Right cardiac atrium (tissue), 5 donors: ENCODE results near the gene INSL3. TPM values are rescaled to one million over a fixed set of nuclear protein-coding genes. Genes with fewer than 3 reads are reported as not detected.
A peak's percentile ranks its signal among the peaks of the same experiment; 100 is the strongest.

ENCODE experiments used
- ATAC-seq, 2 donors: fragments of 200-7000 bp; cut with Tn5 transposase; one replicate each; pipeline versions ENCODE4 v1.8.0 to v1.9.1; 2020; ENCODE audit warnings: moderate library complexity in 2 of 2, mild to moderate bottlenecking in 1 of 2
- DNase-seq, 3 donors: peaks; one replicate each; pipeline ENCODE4 v3.0.0-alpha.2; 2020
- H3K27ac ChIP-seq: one replicate; pipeline ENCODE4 v1.5.1; 2013; ENCODE audit warnings: mild to moderate bottlenecking, low read length, control low read depth, moderate library complexity
- H3K27me3 ChIP-seq: one replicate; pipeline ENCODE4 v1.6.1; 2013; ENCODE audit not compliant: control insufficient read depth, insufficient read depth
- H3K4me1 ChIP-seq: one replicate; pipeline ENCODE4 v1.6.1; 2013; ENCODE audit warnings: low read length; ENCODE audit not compliant: control insufficient read depth, insufficient read depth
- H3K4me3 ChIP-seq: one replicate; pipeline ENCODE4 v1.5.1; 2013; ENCODE audit warnings: low read length, control low read depth
- H3K9me3 ChIP-seq: one replicate; pipeline ENCODE4 v1.6.1; 2013; ENCODE audit warnings: low read length; ENCODE audit not compliant: control insufficient read depth
- WGBS: extraction: QIAGEN DNeasy Blood & Tissue Kit; methylation state at CpG from one replicate; pipeline ENCODE4 v1.1.7; 2013; 5-methylcytosine and 5-hydroxymethylcytosine counted together
- intact Hi-C, 4 donors: fragments of 100-400 bp; cut with DNase I; formaldehyde crosslinking; loops; one replicate each; pipeline versions ENCODE4 v1.11.0 to v1.14.0; 2022 to 2023
- polyA plus RNA-seq: library from polyadenylated mRNA; stranded (reverse); fragments of 200-250 nt; gene quantifications from one replicate; pipeline ENCODE4 v1.2.3, GENCODE V29; 2013
- total RNA-seq, 4 donors: library from RNA; stranded (reverse); fragmentation: NEBNext Ultra II Directional; extraction: Animal tissue kit (Norgen Biotek cat#: 25700); gene quantifications; one replicate each; pipeline ENCODE4 v1.2.1, GENCODE V29; 2021
- donor health status: healthy with polysubstance abuse.
- donor health status: DM: no; HTN: yes; CAD: no.
- donor health status: DM: no; HTN: no; CAD: no.
- donor health status: DM: no; HTN: yes; CAD: no; lungs with severe emphysema.
- donor health status: DM: yes; HTN: yes; CAD: no.

The INSL3 gene
- total and polyA plus RNA-seq, 5 donors = not detected

DNA sequence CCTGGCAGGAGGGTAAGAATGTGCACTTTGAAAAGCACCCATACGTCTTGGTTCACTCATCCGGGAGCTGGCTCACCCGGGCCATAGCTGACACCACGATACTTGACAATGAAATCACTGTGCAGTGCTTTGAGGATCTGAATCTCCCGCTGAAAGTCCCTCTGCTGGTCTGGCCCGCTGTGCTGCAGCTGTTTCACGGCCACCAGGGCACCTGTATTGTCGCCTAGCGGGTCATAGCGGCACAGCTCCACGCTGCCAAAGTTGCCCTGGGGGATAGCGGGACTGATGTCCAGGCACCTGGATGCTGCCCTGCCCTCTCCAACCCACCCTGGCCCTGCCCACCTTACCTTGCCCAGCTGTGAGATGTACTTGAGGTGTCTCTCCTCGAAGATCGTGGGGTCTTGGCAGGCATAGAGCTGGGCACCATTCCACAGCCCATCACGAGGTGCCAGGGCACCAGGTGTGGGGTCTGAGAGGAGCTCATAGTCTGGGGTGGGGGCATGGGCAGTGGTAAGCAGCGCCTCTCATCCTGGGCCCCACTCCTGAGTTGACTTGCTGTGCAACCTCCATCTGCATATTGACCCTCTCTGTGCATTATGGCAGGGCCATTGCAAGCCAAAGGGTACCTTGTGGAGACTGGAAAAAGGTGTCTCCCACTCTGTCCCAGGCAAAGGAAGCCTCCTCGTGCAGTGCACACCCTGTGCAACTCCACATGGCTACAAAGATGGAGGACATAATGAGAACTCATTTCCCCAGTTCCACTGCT is 11.3 kb upstream of the INSL3 start:
- Histone ChIP-seq H3K27ac (no peak overlapping the region), H3K4me1 (no peaks in the 10 kb centered on the region), H3K27me3 (no peaks in the 10 kb centered on the region), H3K4me3 (no peak overlapping the region), H3K9me3 (no peaks in the 10 kb centered on the region)
- intact Hi-C loops = no loop called here
- ATAC-seq = no peak
- WGBS = 89% methylated on average over 17 of the region's 17 CpGs
- DNase-seq = no peak

DNA sequence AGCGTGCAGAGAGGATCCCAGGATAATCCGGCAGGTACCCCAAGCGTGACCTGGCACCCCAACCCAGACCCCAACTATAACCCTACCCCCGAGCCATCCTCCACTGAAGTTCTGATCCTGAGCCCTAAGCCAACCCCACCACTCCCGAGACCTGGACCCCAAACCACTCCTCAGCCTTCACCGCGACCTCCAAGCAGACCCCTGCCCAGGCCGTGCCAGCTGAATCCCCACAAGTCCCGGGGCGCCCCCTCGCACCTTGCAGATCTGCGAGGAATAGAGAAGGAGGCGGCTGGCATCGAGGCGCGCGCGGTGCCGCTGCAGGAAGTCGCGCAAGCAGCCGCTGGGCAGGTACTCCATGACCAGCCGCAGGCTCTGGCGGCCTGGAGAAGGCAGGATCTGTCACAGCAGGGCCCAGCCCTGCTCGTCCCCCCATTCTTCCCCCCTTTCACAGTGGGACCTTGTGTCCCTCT is 10.1 kb upstream of the INSL3 start:
- ATAC-seq (no peak), DNase-seq (no peak)
- H3K4me3 ChIP-seq = no peak overlapping the region
- WGBS = 51% methylated on average over 25 of the region's 25 CpGs
- intact Hi-C loops = no loop called here
- no peak overlapping the region for H3K27ac ChIP-seq
- H3K4me1 ChIP-seq = no peaks in the 10 kb centered on the region
- H3K27me3 ChIP-seq = no peaks in the 10 kb centered on the region
- no peaks in the 10 kb centered on the region for H3K9me3 ChIP-seq

GRCh38 chr19:17830567-17831418 is 9.5 kb upstream of the INSL3 start:
- Histone ChIP-seq H3K9me3 (no peaks in the 10 kb centered on the region), H3K27me3 (no peaks in the 10 kb centered on the region), H3K4me3 (no peak overlapping the region), H3K27ac (no peak overlapping the region), H3K4me1 (no peaks in the 10 kb centered on the region)
- ATAC-seq (peak; percentile 63 to 93), DNase-seq (peak; percentile 78 to 87 (median 87))
- 32% methylated on average over 50 of the region's 50 CpGs for WGBS
- intact Hi-C loops = no loop called here

- WGBS = 25% methylated on average over 29 of the region's 29 CpGs
- intact Hi-C loops = no loop called here
- Histone ChIP-seq H3K4me3 (no peak overlapping the region), H3K9me3 (no peaks in the 10 kb centered on the region), H3K27ac (no peak overlapping the region), H3K4me1 (no peaks in the 10 kb centered on the region), H3K27me3 (no peaks in the 10 kb centered on the region)
- DNase-seq = peak; percentile 53 to 75 (median 69)
- peak; percentile 32 to 69 for ATAC-seq
These were observed 8.7 kb upstream of the INSL3 start for GRCh38 chr19:17829855-17830566.

DNA sequence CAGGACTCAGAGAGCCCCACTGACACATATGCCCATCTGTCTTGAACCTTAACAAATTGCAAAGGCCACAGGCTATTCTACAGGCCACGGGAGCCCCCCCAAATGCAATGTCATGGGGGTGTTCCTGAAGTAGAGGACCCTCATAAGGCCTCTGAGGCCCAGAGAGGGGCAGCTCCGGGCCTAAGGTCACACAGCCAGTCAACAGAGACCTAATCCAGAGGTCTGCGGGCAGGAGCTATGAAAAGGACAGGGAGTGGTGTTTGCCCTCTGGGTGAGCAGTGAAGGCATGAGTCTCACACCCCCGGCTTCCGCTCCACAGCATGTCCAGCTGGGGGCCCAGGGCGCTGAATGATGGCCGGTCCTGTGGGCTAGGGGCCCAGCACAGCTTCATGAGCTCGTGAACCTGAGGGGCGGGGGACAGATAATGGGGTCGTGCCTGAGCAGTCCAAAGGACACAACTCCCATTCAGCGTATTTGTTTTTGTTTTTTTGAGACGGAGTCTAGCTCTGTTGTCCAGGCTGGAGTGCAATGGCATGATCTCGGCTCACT is 5.3 kb upstream of the INSL3 start:
- no peak overlapping the region for H3K4me3 ChIP-seq
- no peak overlapping the region for H3K27ac ChIP-seq
- DNase-seq (no peak), ATAC-seq (no peak)
- no peaks in the 10 kb centered on the region for H3K27me3 ChIP-seq
- 84% methylated on average over 13 of the region's 13 CpGs for WGBS
- no peaks in the 10 kb centered on the region for H3K4me1 ChIP-seq
- H3K9me3 ChIP-seq = no peaks in the 10 kb centered on the region
- intact Hi-C loops = no loop called here

DNA sequence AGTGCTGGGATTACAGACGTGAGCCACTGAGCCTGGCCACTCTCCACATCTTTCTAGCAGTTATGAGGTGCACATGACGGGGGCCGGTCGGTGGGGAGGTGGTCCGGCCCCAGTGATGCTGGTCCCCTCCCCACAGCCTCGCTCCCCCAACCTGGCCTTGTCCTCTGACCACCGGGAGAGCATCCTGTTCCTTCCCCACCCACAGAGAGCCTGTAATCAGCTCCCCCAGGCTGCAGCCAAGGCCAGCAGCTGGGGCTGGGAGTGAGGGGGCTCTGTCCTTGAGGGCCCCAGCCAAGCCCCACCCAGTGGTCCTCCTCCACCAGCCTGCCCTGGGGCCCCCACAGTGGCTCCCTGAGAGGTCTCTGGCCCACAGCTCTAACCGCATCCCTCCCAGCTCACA is 3.0 kb upstream of the INSL3 start:
- Histone ChIP-seq H3K4me3 (no peak overlapping the region), H3K27ac (no peak overlapping the region)

GRCh38 chr19:17817668-17818363 is 3.5 kb downstream of the INSL3 start:
- Histone ChIP-seq H3K27me3 (no peaks in the 10 kb centered on the region), H3K27ac (no peak overlapping the region), H3K4me1 (no peaks in the 10 kb centered on the region), H3K4me3 (no peak overlapping the region), H3K9me3 (no peaks in the 10 kb centered on the region)
- intact Hi-C loops = no loop called here
- DNase-seq = no peak
- WGBS = 79% methylated on average over 13 of the region's 13 CpGs
- no peak for ATAC-seq

More for the DNA sequence above, 3.0 kb upstream of the INSL3 start:
- intact Hi-C loops = no loop called here
- H3K27me3 ChIP-seq = no peaks in the 10 kb centered on the region
- ATAC-seq (peak; percentile 29 to 50), DNase-seq (no peak)
- H3K9me3 ChIP-seq = no peaks in the 10 kb centered on the region
- H3K4me1 ChIP-seq = no peaks in the 10 kb centered on the region
- 60% methylated on average over 8 of the region's 8 CpGs for WGBS

DNA sequence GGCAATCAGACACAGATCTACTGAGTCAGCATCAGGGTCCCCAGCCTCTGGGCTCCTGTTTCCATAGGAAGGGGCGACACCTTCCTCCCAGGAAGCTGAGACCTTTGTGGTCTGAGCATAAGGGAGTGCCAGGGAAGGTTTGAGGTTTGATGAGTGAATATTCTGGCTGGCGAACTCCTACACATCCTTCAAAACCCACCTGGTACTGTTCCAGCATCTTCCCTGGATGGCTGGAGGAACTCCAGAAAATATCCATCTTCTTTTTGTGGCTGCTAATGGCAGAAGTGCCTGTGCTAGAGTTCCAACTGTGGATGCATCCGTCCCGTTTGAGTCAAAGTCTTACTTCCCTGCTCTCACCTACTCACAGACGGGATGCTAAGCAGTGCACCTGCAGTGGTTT is 9.2 kb downstream of the INSL3 start:
- 76% methylated on average over 5 of the region's 5 CpGs for WGBS
- Histone ChIP-seq H3K4me1 (no peaks in the 10 kb centered on the region), H3K4me3 (no peak overlapping the region), H3K27ac (no peak overlapping the region), H3K27me3 (no peaks in the 10 kb centered on the region), H3K9me3 (no peaks in the 10 kb centered on the region)
- DNase-seq (no peak), ATAC-seq (no peak)
- intact Hi-C loops = no loop called here

DNA sequence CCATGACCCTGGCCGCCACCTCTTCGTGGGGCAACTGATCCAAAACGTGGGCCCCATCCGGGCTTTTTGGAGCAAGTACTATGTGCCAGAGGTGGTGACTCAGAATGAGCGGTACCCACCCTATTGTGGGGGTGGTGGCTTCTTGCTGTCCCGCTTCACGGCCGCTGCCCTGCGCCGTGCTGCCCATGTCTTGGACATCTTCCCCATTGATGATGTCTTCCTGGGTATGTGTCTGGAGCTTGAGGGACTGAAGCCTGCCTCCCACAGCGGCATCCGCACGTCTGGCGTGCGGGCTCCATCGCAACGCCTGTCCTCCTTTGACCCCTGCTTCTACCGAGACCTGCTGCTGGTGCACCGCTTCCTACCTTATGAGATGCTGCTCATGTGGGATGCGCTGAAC is 9.6 kb downstream of the INSL3 start:
- 87% methylated on average over 20 of the region's 20 CpGs for WGBS
- no peaks in the 10 kb centered on the region for H3K9me3 ChIP-seq
- DNase-seq (no peak), ATAC-seq (no peak)
- H3K4me3 ChIP-seq = no peak overlapping the region
- intact Hi-C loops = no loop called here
- no peak overlapping the region for H3K27ac ChIP-seq
- H3K4me1 ChIP-seq = no peaks in the 10 kb centered on the region
- H3K27me3 ChIP-seq = no peaks in the 10 kb centered on the region

DNA sequence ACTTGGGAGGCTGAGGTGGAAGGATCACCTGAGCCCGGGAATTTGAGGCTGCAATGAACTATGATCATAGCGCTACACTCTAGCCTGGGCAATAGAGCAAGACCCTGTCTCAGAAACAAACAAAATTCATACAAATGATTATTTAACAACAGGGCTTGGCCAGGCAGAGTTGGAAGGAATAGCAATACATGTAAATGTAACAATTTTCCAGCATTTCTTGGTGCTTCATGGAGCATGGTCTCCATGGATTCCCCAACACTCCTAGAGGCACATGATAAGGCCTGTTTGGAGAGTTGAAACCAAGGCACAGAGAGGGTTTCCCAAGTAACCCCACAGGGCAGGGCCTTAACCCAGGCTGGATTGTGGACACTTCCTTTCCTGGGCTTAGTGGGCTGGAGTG is 10.2 kb downstream of the INSL3 start:
- WGBS = 94% methylated on average over 2 of the region's 2 CpGs
- H3K4me3 ChIP-seq = no peak overlapping the region
- DNase-seq (no peak), ATAC-seq (no peak)
- no peaks in the 10 kb centered on the region for H3K9me3 ChIP-seq
- intact Hi-C loops = no loop called here
- H3K27me3 ChIP-seq = no peaks in the 10 kb centered on the region
- no peaks in the 10 kb centered on the region for H3K4me1 ChIP-seq
- H3K27ac ChIP-seq = no peak overlapping the region
